NCI-H1417 (cell line): ENCODE results near the gene OCSTAMP.

Source experiments
- DNase-seq, 3 experiments: peaks; one replicate each; lab custom pipeline; 2025; lab: John Stamatoyannopoulos, UW

The OCSTAMP gene

GRCh38 chr20:46512943-46513844 is 37.3 kb downstream of the OCSTAMP start, which contains the start of gene ZNF334:
Gene ZNF334 (minus strand): TSS chr20:46513559. CDS start chr20:46512102, 1,457 bp downstream.
- DNase-seq = peak; percentile 60 to 90 (median 83)

GRCh38 chr20:46509523-46509922 is 40.9 kb downstream of the OCSTAMP start:
- DNase-seq = no peak

GRCh38 chr20:46507760-46508407 is 42.6 kb downstream of the OCSTAMP start:
- no peak for DNase-seq

- DNase-seq = no peak
Measured at GRCh38 chr20:46505506-46505905, 44.9 kb downstream of the OCSTAMP start.

GRCh38 chr20:46501961-46502360 is 48.5 kb downstream of the OCSTAMP start:
- DNase-seq = no peak

- no peak for DNase-seq
Measured at GRCh38 chr20:46501337-46501942, 49.0 kb downstream of the OCSTAMP start.

- DNase-seq = no peak
Measured at GRCh38 chr20:46494077-46494476, 56.4 kb downstream of the OCSTAMP start.

- DNase-seq = no peak
Measured at GRCh38 chr20:46491354-46491753, 59.1 kb downstream of the OCSTAMP start.
